ENCODE results near the gene MYPOP.

The MYPOP gene

GRCh38 chr19:45901912-45902650 is at the start of gene MYPOP:
TSS of gene MYPOP (minus strand) at chr19:45902613. CDS start at chr19:45901773, 840 bp downstream.
- no peak for DNase-seq (ENCODE audit: low read depth)

- DNase-seq (ENCODE audit: low read depth) = no peak
Observed at GRCh38 chr19:45947926-45948325, 45.5 kb upstream of the MYPOP start.

- DNase-seq (ENCODE audit: low read depth) = no peak
Observed at GRCh38 chr19:45940515-45940805, 38.0 kb upstream of the MYPOP start.

GRCh38 chr19:45939792-45940514 is 37.5 kb upstream of the MYPOP start:
- DNase-seq (ENCODE audit: low read depth) = no peak

GRCh38 chr19:45938733-45939319 is 36.4 kb upstream of the MYPOP start:
- no peak for DNase-seq (ENCODE audit: low read depth)

GRCh38 chr19:45935267-45935666 is 32.9 kb upstream of the MYPOP start:
- no peak for DNase-seq (ENCODE audit: low read depth)

- DNase-seq (ENCODE audit: low read depth) = no peak
Observed at GRCh38 chr19:45934551-45935230, 32.3 kb upstream of the MYPOP start.

GRCh38 chr19:45933759-45934158 is 31.3 kb upstream of the MYPOP start:
- DNase-seq (ENCODE audit: low read depth) = no peak

- DNase-seq (ENCODE audit: low read depth) = no peak
Observed at GRCh38 chr19:45931055-45931454, 28.6 kb upstream of the MYPOP start.

GRCh38 chr19:45929247-45929646 is 26.8 kb upstream of the MYPOP start:
- DNase-seq (ENCODE audit: low read depth) = no peak

- DNase-seq (ENCODE audit: low read depth) = peak; percentile 80
Observed at GRCh38 chr19:45927565-45928261, 25.3 kb upstream of the MYPOP start.

- DNase-seq (ENCODE audit: low read depth) = no peak
Observed at GRCh38 chr19:45924891-45925447, 22.6 kb upstream of the MYPOP start.

- no peak for DNase-seq (ENCODE audit: low read depth)
Observed at GRCh38 chr19:45922281-45922680, 19.9 kb upstream of the MYPOP start.

- no peak for DNase-seq (ENCODE audit: low read depth)
Observed at GRCh38 chr19:45920458-45920857, 18.0 kb upstream of the MYPOP start.

- no peak for DNase-seq (ENCODE audit: low read depth)
Observed at GRCh38 chr19:45919678-45920077, 17.3 kb upstream of the MYPOP start.

GRCh38 chr19:45918721-45919120 is 16.3 kb upstream of the MYPOP start:
- DNase-seq (ENCODE audit: low read depth) = no peak

- DNase-seq (ENCODE audit: low read depth) = no peak
Observed at GRCh38 chr19:45917421-45918091, 15.1 kb upstream of the MYPOP start.

- DNase-seq (ENCODE audit: low read depth) = no peak
Observed at GRCh38 chr19:45913874-45914830, 11.7 kb upstream of the MYPOP start, which contains the start of gene NANOS2. TSS of gene NANOS2 (minus strand) at chr19:45914778. CDS start at chr19:45914693, 85 bp downstream.

- no peak for DNase-seq (ENCODE audit: low read depth)
Observed at GRCh38 chr19:45911291-45911690, 8.9 kb upstream of the MYPOP start.

GRCh38 chr19:45908956-45909355 is 6.5 kb upstream of the MYPOP start:
- no peak for DNase-seq (ENCODE audit: low read depth)

Data from activated T-cell treated with anti-CD3 and anti-CD28 coated beads for 48 hours (primary cell).